HTERT RPE-1 (cell line): Measurements from ENCODE around the gene TBC1D14.

Source experiments
- in situ Hi-C: fragments of 300-500 bp; cut with MboI; formaldehyde crosslinking; loops from 4 replicates; pipeline ENCODE4 v1.14.3; 2020; ENCODE audit warnings: low sequenced_read_pairs

The TBC1D14 gene

GRCh38 chr4:7017446-7018048 lies 107.9 kb downstream of the TBC1D14 start:
- in situ Hi-C loops = no loop called here

- in situ Hi-C loops = no loop called here
Measured at GRCh38 chr4:7018281-7018680, 108.7 kb downstream of the TBC1D14 start.

GRCh38 chr4:7019367-7019766 lies 109.7 kb downstream of the TBC1D14 start:
- in situ Hi-C loops = no loop called here

GRCh38 chr4:7020290-7020689 lies 110.7 kb downstream of the TBC1D14 start:
- in situ Hi-C loops = no loop called here

DNA sequence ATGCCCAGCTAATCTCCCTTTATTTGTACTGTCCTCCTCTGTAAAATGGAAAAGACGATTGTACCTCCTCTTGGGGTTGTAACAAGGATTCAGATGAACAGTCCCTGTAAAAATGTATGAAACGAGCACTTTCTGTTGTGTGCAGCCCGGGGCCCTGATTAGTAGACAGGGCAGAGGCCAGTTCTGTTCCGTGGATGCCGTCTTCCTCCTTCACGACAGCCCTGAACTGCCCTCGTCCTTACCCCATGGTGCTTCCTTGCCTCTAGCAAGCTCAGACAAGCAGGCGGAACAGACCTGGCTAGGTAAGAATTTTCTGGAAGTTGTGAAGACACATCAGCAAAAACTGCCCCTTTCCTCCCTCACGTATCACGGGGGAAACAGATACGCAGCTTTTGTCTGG lies 111.2 kb downstream of the TBC1D14 start:
- in situ Hi-C loops = no loop called here

DNA sequence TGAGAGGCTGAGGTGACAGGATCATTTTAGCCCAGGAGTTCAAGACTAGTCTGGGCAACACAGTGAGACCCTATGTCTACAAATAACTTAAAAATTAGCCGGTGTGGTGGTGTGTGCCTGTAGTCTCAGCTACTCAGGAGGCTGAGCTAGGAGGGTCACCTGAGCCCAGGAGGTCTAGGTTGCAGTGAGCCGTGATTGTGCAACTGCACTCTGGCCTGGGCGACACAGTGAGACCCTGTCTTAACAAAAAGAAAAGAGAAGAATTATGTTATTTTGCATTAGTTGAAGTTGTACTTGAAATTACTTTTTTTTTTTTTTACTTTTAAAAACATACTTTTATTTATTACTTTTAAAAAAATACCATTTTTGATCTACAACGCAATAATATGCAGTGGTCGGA lies 111.7 kb downstream of the TBC1D14 start:
- in situ Hi-C loops = no loop called here

GRCh38 chr4:7021930-7022664 lies 112.5 kb downstream of the TBC1D14 start:
- in situ Hi-C loops = no loop called here

- in situ Hi-C loops = no loop called here
Measured at GRCh38 chr4:7023486-7023885, 113.9 kb downstream of the TBC1D14 start.

DNA sequence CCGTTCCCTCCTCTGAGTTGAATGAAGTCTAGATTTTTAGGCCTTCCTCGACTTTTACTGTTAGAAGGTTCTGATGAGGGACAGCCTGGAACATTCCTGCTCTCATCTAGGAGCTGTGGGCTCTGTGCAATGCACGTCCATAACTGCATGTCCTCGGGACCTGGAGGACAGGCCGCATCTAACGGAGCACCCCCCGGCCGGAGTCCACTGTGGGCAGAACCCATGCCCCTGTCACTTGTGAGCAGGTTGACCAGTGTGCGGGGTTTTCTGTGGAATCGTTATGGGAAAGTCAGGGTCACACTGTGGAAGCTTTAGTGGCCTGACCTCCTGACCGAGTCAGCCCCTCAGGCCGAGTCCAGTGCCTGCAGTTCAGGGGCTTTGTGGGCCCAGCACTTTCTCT lies 114.3 kb downstream of the TBC1D14 start:
- in situ Hi-C loops = no loop called here

- in situ Hi-C loops = no loop called here
Measured at GRCh38 chr4:7024336-7024890, 114.8 kb downstream of the TBC1D14 start.

DNA sequence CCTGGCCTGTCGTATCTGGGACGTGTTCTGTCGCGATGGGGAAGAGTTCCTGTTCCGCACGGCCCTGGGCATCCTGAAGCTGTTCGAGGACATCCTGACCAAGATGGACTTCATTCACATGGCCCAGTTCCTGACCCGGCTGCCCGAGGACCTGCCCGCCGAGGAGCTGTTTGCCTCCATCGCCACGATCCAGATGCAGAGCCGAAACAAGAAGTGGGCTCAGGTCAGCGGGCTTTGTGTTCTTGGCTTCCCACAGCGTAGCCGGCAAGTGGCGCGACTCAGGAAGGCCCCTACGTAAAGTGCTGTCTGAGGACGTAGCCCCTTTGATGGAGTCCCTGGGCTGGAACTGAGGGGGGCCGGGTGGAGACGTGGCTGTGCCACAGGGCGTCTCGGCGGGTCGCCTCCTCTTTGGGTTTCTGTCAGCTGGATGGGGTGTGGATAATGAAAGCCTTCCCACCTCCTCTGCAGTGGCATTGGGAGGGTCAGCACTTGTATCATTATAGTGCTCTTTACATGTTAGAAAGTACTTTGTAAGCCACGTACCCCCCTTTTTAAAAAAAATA lies 115.5 kb downstream of the TBC1D14 start:
- in situ Hi-C loops = no loop called here

- in situ Hi-C loops = no loop called here
Measured at GRCh38 chr4:7026107-7026506, 116.5 kb downstream of the TBC1D14 start.

DNA sequence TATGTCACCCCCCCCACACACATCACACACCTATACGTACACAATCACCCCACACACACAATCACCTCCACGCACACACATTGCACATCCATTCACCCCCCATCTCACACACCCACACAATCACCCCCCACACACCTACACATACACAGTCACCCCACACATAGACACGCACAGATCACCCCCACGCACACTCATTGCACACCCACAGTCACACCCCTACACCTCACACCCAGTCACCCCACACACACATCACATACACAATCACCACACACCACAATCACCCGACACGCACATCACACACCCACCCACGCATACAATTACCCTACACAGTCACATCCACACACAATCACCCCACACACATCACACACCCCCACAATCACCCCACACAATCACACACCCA lies 117.7 kb downstream of the TBC1D14 start:
- in situ Hi-C loops = no loop called here

GRCh38 chr4:7027913-7028312 lies 118.3 kb downstream of the TBC1D14 start:
- in situ Hi-C loops = no loop called here

GRCh38 chr4:7029212-7029611 lies 119.6 kb downstream of the TBC1D14 start:
- in situ Hi-C loops = no loop called here

DNA sequence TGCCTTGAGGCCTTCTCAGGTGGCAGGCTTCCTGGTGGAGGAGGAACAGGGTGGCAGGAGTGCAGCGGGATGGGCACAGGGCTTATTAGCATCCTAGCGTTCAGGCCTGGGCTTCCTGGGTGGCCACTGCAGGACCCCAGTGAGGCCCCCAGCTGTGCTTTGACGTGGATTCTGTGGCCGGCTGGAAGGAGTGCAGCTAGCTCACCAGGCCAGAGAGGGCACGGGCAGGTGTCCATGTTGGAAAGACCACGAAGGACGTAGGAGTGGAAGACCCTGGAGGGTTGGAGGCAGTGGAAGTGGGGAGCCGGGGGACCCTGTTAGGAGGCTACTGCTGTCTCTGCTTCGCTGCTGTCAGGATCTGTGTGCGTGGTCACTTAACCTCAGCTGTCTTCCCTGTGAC lies 120.3 kb downstream of the TBC1D14 start:
- in situ Hi-C loops = no loop called here

GRCh38 chr4:7030856-7031255 lies 121.2 kb downstream of the TBC1D14 start:
- in situ Hi-C loops = no loop called here

- in situ Hi-C loops = no loop called here
Measured at GRCh38 chr4:7031558-7032449, 122.2 kb downstream of the TBC1D14 start.

- in situ Hi-C loops = no loop called here
Measured at GRCh38 chr4:7032596-7032995, 123.0 kb downstream of the TBC1D14 start.

DNA sequence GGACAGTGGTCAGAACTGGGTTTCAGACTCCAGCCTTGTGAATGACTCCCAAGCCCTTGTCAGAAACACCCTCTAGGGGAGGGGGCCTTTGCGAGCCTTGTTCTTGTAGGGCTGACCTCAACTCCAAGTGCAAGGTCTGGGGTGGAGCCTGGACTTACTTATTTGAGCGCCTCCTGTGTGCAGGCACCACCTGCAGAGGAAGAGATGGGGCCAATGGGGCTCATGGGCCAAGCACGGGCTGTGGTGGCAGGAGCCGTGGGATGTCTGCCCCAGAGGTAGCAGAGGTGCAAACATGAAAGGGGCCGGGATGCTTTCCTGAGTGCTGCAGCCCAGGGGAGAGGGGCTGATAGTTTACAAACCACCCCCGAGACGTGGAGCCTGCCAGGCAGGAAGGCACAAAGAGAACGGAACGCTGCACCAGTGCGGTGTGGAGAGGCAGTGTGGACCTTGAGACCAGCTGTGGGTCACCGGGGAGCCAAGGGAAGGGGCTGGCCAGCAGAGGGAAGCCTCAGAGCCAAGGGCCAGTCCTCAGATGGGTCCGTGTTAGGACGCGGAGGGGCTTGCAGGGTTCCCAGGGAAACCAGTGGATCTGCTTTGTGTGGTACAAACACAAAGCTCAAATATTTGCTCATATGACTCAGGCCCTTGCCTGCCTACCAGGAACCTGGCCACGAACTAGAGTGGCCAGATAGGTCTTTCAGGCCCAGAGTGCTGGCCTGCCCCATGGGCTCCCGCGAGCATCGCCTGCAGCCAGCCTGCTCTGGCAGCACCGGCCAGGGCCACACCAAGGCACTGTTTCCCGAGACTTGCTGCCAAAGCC lies 124.8 kb downstream of the TBC1D14 start:
- in situ Hi-C loops = no loop called here
